Skeletal muscle tissue (tissue), 4 donors: ENCODE measurements around the gene PKD1. TPM values are rescaled to one million over a fixed set of nuclear protein-coding genes. Genes with fewer than 3 reads are reported as not detected.

Experiments
- H3K27ac ChIP-seq: one replicate; pipeline ENCODE4 v1.7.0; 2013; ENCODE audit warnings: mild to moderate bottlenecking, low read depth, low read length, inconsistent platforms
- H3K27me3 ChIP-seq, 3 donors: one replicate each; pipeline ENCODE4 v1.7.0; 2013; ENCODE audit warnings: low read length in 3 of 3; ENCODE audit not compliant: control insufficient read depth in 3 of 3, insufficient read depth in 3 of 3
- H3K36me3 ChIP-seq, 3 donors: one replicate each; pipeline ENCODE4 v1.7.0; 2013; ENCODE audit warnings: low read length in 3 of 3; ENCODE audit not compliant: control insufficient read depth in 3 of 3, insufficient read depth in 3 of 3
- H3K4me1 ChIP-seq, 3 donors: one replicate each; pipeline ENCODE4 v1.7.0; 2013; ENCODE audit warnings: low read length in 3 of 3, mild to moderate bottlenecking in 3 of 3; ENCODE audit not compliant: control insufficient read depth in 3 of 3, insufficient read depth in 3 of 3
- H3K4me3 ChIP-seq, 3 donors: one replicate each; pipeline ENCODE4 v1.7.0; 2013; ENCODE audit warnings: low read length in 3 of 3
- H3K9ac ChIP-seq, 3 donors: one replicate each; pipeline ENCODE4 v1.7.0; 2013; ENCODE audit warnings: low read length in 3 of 3, mild to moderate bottlenecking in 3 of 3, moderate library complexity in 2 of 3, low read depth in 1 of 3
- H3K9me3 ChIP-seq, 3 donors: one replicate each; pipeline ENCODE4 v1.7.0; 2013; ENCODE audit warnings: low read length in 3 of 3; ENCODE audit not compliant: control insufficient read depth in 3 of 3
- total RNA-seq: library from RNA; depleted of rRNA; stranded (reverse); fragments of >200 nt; gene quantifications from one replicate; pipeline ENCODE4 v1.2.3, GENCODE V29; 2014
- donor health status: Osteomylitis.

Gene PKD1
- total RNA-seq, 1 donor from 2014 or later, result 88.7 TPM

DNA sequence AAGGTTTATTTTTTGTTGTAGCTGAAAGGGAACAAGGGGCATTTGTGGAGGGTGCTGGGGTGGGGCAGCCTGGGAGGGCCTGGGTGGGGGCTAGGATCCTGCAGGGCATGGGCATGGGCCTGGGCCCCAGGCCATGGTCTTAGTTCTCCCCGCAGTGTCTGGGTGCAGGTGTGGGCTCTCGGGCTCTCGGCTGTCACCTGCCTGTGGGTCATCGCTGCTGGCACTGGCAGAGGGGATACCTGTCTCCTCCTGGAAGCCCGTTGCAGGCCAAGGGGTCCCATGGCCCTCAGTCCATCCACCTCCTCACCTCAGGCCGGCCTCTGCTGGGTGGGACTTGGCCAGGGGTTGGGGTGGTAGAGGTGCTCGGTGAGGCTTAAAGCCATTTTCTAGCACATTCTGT lies 57.6 kb downstream of the PKD1 start:
- H3K9ac ChIP-seq, result no peak overlapping the region
- no peak overlapping the region for H3K4me3 ChIP-seq
- no peaks in the 10 kb centered on the region for H3K4me1 ChIP-seq
- H3K27me3 ChIP-seq, result no peaks in the 10 kb centered on the region
- H3K9me3 ChIP-seq, result no peaks in the 10 kb centered on the region
- no peak overlapping the region for H3K27ac ChIP-seq
- H3K36me3 ChIP-seq, result peaks cover 59 to 65% (median 60%) of the 10 kb centered on the region in 3 donors

- Histone ChIP-seq H3K36me3 (peaks cover 63 to 69% (median 64%) of the 10 kb centered on the region in 3 donors), H3K9ac (no peak overlapping the region), H3K27ac (no peak overlapping the region), H3K9me3 (no peaks in the 10 kb centered on the region), H3K4me3 (no peak overlapping the region), H3K4me1 (no peaks in the 10 kb centered on the region), H3K27me3 (no peaks in the 10 kb centered on the region)
Measured at GRCh38 chr16:2077696-2078095, 58.0 kb downstream of the PKD1 start.

- H3K4me1 ChIP-seq, result no peaks in the 10 kb centered on the region
- H3K27ac ChIP-seq, result no peak overlapping the region
- H3K9ac ChIP-seq, result no peak overlapping the region
- H3K4me3 ChIP-seq, result no peak overlapping the region
- no peaks in the 10 kb centered on the region for H3K27me3 ChIP-seq
- H3K36me3 ChIP-seq, result peaks cover 65 to 70% (median 66%) of the 10 kb centered on the region in 3 donors
- H3K9me3 ChIP-seq, result no peaks in the 10 kb centered on the region
Measured at GRCh38 chr16:2077016-2077415, 58.7 kb downstream of the PKD1 start.

DNA sequence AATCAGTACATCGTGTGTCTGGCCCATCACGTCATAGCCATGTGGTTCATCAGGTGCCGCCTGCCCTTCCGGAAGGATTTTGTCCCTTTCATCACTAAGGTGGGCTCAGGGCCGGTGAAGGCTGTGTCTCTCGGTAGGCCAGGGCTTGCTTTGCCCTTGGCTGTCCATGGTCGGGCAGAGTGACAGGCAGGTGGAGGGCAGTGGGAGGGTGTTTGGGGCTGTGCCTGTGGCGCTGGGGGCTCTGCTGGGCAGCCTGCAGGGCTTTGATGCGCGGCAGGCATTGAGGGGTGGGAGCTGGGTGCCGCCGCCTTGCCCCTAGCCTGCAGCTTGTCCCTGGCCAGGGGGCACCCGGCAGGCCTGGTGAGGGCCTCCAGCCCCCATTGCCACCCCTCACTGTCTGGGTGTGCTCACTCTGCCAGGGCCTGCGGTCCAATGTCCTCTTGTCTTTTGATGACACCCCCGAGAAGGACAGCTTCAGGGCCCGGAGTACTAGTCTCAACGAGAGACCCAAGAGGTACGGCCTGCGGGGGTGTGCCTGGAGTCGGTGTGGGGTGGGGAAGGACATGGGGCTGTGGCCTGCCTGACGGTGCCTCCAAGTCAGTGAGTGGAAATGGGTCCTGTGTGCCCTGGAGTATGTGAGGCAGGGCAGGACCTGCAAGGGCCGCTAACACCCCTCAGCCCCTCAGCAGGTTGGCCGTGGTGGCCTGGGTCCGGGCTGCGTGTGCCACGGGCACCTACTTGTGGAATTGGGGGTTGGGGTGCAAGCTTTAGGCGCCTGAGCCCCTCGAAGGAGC lies 59.4 kb downstream of the PKD1 start:
- Histone ChIP-seq H3K4me3 (no peak overlapping the region), H3K27ac (no peak overlapping the region), H3K9ac (no peak overlapping the region), H3K4me1 (no peaks in the 10 kb centered on the region), H3K9me3 (no peaks in the 10 kb centered on the region), H3K27me3 (no peaks in the 10 kb centered on the region), H3K36me3 (peaks cover 66 to 68% (median 67%) of the 10 kb centered on the region in 3 donors)

GRCh38 chr16:2075631-2076030 lies 60.1 kb downstream of the PKD1 start:
- Histone ChIP-seq H3K9me3 (no peaks in the 10 kb centered on the region), H3K27me3 (no peaks in the 10 kb centered on the region), H3K4me3 (no peak overlapping the region), H3K36me3 (peaks cover 66 to 70% (median 68%) of the 10 kb centered on the region in 3 donors), H3K4me1 (no peaks in the 10 kb centered on the region), H3K9ac (no peak overlapping the region), H3K27ac (no peak overlapping the region)

GRCh38 chr16:2074071-2074470 lies 61.6 kb downstream of the PKD1 start:
- no peaks in the 10 kb centered on the region for H3K4me1 ChIP-seq
- H3K36me3 ChIP-seq, result peaks cover 67 to 70% (median 68%) of the 10 kb centered on the region in 3 donors
- H3K4me3 ChIP-seq, result no peak overlapping the region
- H3K9ac ChIP-seq, result no peak overlapping the region
- H3K9me3 ChIP-seq, result no peaks in the 10 kb centered on the region
- no peaks in the 10 kb centered on the region for H3K27me3 ChIP-seq
- H3K27ac ChIP-seq, result no peak overlapping the region

DNA sequence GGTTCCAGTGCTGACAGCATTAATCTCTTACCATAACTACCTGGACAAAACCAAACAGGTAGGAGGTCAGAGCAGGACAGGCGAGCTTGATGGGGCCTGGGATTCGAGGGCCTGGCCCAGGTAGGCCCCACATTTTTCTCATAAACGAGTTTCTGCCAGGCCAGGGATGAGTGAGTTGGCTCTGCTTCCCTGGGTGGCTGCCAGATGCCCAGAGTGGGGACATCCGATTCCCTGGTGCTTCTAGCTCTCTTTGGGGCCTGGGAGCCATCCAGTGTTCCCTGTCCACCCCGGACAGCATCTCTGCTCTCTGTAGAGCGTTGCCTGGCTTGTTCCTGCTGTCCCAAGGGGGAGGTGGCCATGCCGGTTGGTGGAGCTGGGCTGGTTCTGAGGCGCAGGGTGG lies 62.8 kb downstream of the PKD1 start:
- H3K36me3 ChIP-seq, result peaks cover 60 to 68% (median 61%) of the 10 kb centered on the region in 3 donors
- H3K27me3 ChIP-seq, result no peaks in the 10 kb centered on the region
- H3K9ac ChIP-seq, result no peak overlapping the region
- H3K9me3 ChIP-seq, result no peaks in the 10 kb centered on the region
- H3K4me1 ChIP-seq, result no peaks in the 10 kb centered on the region
- no peak overlapping the region for H3K27ac ChIP-seq
- no peak overlapping the region for H3K4me3 ChIP-seq

- no peak overlapping the region for H3K27ac ChIP-seq
- H3K9ac ChIP-seq, result no peak overlapping the region
- peaks cover 60 to 67% (median 64%) of the 10 kb centered on the region in 3 donors for H3K36me3 ChIP-seq
- no peaks in the 10 kb centered on the region for H3K9me3 ChIP-seq
- no peak overlapping the region for H3K4me3 ChIP-seq
- no peaks in the 10 kb centered on the region for H3K27me3 ChIP-seq
- no peaks in the 10 kb centered on the region for H3K4me1 ChIP-seq
Measured at GRCh38 chr16:2071454-2072202, 64.1 kb downstream of the PKD1 start.

- H3K4me3 ChIP-seq, result no peak overlapping the region
- H3K36me3 ChIP-seq, result peaks cover 62 to 65% (median 64%) of the 10 kb centered on the region in 3 donors
- H3K9me3 ChIP-seq, result no peaks in the 10 kb centered on the region
- H3K27me3 ChIP-seq, result no peaks in the 10 kb centered on the region
- no peak overlapping the region for H3K27ac ChIP-seq
- no peak overlapping the region for H3K9ac ChIP-seq
- no peaks in the 10 kb centered on the region for H3K4me1 ChIP-seq
Measured at GRCh38 chr16:2070576-2071453, 64.9 kb downstream of the PKD1 start.
